HG02678 (cell line): Measurements from ENCODE around the gene PTH.

Experiments used
- ATAC-seq: cut with Tn5 transposase; IDR thresholded peaks from one replicate; pipeline ENCODE4 v1.9.1; 2021; ENCODE audit warnings: mild to moderate bottlenecking, moderate library complexity; ENCODE audit not compliant: unreplicated experiment

Gene PTH

GRCh38 chr11:13450832-13451397 lies 44.9 kb downstream of the PTH start:
- ATAC-seq = peak; percentile 67

GRCh38 chr11:13449522-13449921 lies 46.3 kb downstream of the PTH start:
- no peak for ATAC-seq

GRCh38 chr11:13448876-13449275 lies 46.9 kb downstream of the PTH start:
- ATAC-seq = no peak

DNA sequence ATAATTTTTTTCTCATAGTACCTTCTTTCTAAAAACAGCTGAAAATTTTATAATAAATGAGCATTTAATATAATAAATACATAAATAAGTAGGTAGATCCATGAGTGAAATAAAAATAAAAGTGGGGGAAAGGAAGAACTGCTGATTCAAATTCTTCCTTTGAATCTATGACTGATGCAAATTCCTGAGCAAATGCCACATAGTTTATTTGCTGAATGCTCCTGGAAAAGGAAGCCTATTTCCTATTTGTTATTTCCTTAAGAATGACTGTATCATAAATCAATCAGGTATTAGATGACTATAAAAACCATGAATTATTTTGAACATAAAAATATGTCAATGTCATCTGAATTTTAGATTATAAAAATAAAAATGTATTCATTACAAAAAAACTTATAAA lies 49.4 kb downstream of the PTH start:
- ATAC-seq = no peak

DNA sequence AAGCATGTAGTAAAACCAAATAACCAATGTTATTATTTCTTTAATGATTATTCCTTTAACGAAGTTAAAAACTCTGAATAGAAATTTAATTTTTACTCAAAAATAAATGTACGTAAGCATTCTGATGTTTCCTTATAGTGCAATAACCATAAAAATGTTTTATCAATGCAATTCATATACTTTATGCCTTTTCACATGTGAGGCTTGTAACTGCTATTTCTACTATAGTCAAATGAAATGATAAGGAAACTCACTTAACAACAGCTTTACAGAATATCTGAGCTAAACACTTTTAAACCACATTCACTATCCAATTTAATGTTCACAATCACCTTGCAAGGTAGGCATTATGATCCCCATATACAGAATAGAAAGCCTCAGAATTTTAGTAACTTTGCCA lies 50.2 kb downstream of the PTH start:
- ATAC-seq = no peak
